ENCODE data around the gene PODN.

Gene PODN

DNA sequence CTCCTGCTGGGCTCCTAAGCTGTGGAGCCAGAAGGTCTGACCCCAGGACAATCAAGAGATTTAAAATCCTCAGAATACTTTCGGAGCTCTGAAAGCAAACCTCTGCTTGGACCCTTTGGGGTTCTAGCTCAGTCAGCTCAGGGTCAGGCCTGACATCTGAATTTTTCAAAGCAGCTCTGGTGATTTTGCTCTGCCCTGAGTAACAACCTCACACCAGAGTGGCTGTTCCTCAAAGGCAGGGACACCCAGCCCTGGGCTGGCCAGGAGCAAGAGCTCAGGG, 68.5 kb downstream of the PODN start:
- no peak for DNase-seq (ENCODE audit: low read depth in 1 of 2, low spot score in 1 of 2)

DNA sequence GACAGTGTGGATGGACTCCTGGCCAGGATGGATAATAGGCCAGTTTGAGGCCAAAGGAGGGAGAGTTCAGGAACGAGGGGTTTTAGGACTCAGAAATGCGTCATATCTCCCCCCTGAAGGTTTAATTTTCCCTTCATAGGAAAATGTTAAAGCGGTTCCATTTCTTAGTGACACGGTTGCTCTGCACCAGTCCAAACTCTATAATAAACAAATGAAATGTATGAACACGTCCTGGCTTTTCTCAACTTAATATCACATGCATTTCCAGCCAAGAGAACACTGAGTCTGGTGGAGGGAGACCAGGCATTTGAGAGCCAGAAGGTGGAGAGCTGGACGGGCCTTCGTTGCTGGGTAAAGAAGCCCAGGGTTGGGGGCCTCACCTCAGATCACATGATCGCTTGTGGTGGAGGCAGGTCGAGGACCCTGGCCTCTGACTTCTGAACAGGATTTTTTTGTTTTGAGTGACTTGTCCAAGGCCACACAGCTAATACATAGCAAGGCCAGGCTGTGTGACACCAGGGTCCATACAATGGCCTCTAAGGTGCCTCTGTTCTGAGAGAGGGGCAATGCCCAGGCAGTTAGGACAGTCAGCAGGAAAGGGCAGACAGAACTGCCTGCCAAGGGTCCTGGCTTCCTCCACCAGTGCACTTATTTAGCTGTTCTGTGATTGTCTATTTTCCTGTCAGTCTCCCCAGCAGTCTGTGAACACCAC, 69.0 kb downstream of the PODN start:
- no peak for DNase-seq (ENCODE audit: low read depth in 1 of 2, low spot score in 1 of 2)

DNA sequence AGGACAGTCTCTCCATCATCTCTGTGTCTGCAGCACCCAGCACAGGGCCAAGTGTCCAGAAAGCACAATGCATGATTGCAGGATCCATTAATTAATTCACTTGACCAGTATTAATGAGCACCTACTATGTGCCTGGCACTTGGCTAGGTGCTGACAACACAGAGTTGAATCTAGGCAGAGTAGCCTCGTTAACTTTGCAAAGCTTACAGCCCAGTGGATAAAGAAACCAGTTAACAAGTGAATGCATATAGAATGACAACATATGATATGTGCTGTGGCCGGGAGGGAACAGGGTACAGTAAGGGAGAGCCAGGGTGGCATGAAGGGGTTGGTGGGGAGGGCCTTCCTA, 69.6 kb downstream of the PODN start:
- DNase-seq (ENCODE audit: low read depth in 1 of 2, low spot score in 1 of 2): no peak

DNA sequence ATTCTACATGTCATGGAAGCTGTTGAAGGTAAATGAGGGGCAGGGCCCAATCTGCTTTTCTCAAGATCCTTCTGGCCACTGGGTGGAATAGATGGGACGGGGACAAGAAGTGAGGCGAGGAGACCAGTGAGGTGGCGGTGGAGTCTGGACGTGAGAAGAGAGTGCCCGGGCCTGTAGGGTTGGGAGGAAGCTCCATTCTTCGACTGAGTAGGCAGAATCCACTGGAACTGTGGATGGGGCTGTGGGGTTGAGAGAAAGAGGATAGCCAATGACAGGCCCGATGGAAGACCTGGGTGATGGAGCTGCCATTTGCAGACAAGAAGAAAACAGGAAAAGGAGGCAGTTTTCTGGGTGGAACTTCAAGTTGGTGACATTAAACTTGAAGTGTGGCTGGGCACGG, 70.2 kb downstream of the PODN start:
- DNase-seq (ENCODE audit: low read depth in 1 of 2, low spot score in 1 of 2): no peak

DNA sequence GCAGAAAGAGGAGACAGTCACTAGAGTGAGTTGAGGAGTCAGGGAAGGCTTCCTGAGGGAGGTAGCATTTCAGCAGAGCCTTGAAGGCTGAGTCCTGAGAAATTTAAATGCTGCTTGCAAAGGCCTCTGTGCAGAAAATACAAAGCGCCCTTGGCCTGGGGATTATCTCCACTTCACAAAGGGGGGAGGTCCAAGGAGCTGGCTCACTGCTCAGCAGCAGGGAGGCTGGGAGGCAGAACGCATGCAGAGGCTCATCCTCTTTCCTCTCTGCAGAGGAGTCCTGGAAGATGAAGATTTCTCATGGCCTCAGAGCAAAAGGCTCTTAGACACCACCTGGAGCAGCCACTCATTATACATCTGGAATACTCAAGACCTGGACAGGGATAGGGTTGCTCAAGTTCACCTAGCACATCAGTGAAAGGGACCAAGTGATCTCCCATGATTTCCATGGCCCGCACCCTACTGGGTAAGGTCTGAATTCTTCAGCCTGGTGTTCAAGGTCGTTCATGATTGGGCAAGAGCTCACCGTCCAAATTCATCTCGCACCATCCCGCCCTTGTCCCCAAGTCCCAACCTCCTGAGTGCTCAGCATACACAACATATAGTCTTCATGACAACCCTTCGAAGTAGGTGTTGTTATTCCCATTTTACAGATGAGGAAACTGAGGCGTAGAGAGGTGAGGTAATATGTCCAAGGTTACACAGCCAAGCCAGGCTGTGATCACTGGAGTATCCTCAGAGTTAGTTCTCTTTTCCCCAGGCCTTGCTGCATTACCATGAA, 71.4 kb downstream of the PODN start:
- no peak for DNase-seq (ENCODE audit: low read depth in 1 of 2, low spot score in 1 of 2)

DNA sequence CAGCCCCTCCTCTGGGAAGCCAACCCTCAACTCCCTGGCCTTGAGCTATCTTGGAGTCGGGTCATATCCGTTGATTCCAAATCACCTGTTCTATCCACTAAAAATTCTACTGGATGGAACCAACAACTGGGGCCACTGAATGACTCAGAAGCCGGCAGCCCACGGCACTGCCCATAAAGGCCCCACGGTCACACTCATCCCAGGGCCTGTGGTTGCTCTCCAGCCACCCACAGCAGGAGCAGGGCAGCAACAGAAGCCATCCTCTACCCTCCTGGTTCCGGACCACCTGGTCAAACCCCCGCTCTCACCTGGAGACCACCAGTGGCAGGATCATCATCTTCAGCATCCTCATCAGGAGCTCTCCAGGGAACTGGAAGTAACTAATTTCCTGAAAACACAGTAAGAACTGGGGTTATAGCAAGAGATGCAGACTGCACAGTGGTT, 72.1 kb downstream of the PODN start:
- no peak for DNase-seq (ENCODE audit: low read depth in 1 of 2, low spot score in 1 of 2)
